Activated T-helper 1 cell treated with anti-CD3 and anti-CD28 coated beads, Interleukin-2, amount 50 U/mL, for 16 hours (primary cell): ENCODE results near the gene DAO.

Source experiments
- DNase-seq, 2 donors: peaks; one replicate each; pipeline ENCODE4 v3.0.0-alpha.2; 2020; ENCODE audit warnings: low read depth in 1 of 2, low spot score in 1 of 2

Gene DAO

GRCh38 chr12:108875280-108875679 lies 4.6 kb upstream of the DAO start:
- DNase-seq = no peak

GRCh38 chr12:108875682-108876361 lies 4.1 kb upstream of the DAO start:
- DNase-seq = no peak

- DNase-seq = no peak
These were observed 3.3 kb upstream of the DAO start for GRCh38 chr12:108876550-108876949.

- no peak for DNase-seq
These were observed 2.1 kb downstream of the DAO start for GRCh38 chr12:108881953-108882352.

- DNase-seq = peak; percentile 30 to 42
These were observed 4.5 kb downstream of the DAO start for GRCh38 chr12:108884116-108885012.

GRCh38 chr12:108886873-108887629 lies 7.2 kb downstream of the DAO start:
- DNase-seq = no peak

GRCh38 chr12:108888031-108888430 lies 8.1 kb downstream of the DAO start:
- DNase-seq = no peak

- no peak for DNase-seq
These were observed 10.3 kb downstream of the DAO start for GRCh38 chr12:108890208-108890607.

GRCh38 chr12:108895220-108895802 lies 15.4 kb downstream of the DAO start:
- DNase-seq = no peak

- DNase-seq = no peak
These were observed 16.4 kb downstream of the DAO start for GRCh38 chr12:108896336-108896735.

GRCh38 chr12:108896817-108897216 lies 16.9 kb downstream of the DAO start:
- no peak for DNase-seq

GRCh38 chr12:108899145-108899544 lies 19.3 kb downstream of the DAO start:
- no peak for DNase-seq

- no peak for DNase-seq
These were observed 25.8 kb downstream of the DAO start for GRCh38 chr12:108905725-108906124.

GRCh38 chr12:108906971-108907370 lies 27.1 kb downstream of the DAO start:
- DNase-seq = no peak

GRCh38 chr12:108907839-108908351 lies 28.0 kb downstream of the DAO start:
- no peak for DNase-seq

- no peak for DNase-seq
These were observed 30.4 kb downstream of the DAO start for GRCh38 chr12:108910336-108910735.

GRCh38 chr12:108911915-108912314 lies 32.0 kb downstream of the DAO start:
- DNase-seq = no peak

- DNase-seq = no peak
These were observed 32.5 kb downstream of the DAO start for GRCh38 chr12:108912361-108912760.

GRCh38 chr12:108914121-108914531 lies 34.2 kb downstream of the DAO start:
- no peak for DNase-seq

GRCh38 chr12:108915632-108916133 lies 35.8 kb downstream of the DAO start:
- DNase-seq = no peak

GRCh38 chr12:108916336-108916735 lies 36.4 kb downstream of the DAO start:
- no peak for DNase-seq
